Glutamatergic neuron (in vitro differentiated cells): ENCODE measurements around the gene ABCF2. TPM values are rescaled to one million over a fixed set of nuclear protein-coding genes. Genes with fewer than 3 reads are reported as not detected.

ENCODE experiments used
- DNase-seq: peaks from one replicate; pipeline ENCODE4 v3.0.0; 2022
- H3K27ac Mint-ChIP-seq: one replicate; pipeline ENCODE4 v1.8.0; 2020; ENCODE audit warnings: mild to moderate bottlenecking, mixed read lengths, inconsistent platforms; ENCODE audit not compliant: unreplicated experiment
- H3K27me3 Mint-ChIP-seq: one replicate; pipeline ENCODE4 v1.8.0; 2020; ENCODE audit warnings: mild to moderate bottlenecking, moderate library complexity, mixed read lengths, inconsistent platforms; ENCODE audit not compliant: unreplicated experiment
- H3K36me3 Mint-ChIP-seq: one replicate; pipeline ENCODE4 v1.8.0; 2020; ENCODE audit warnings: mild to moderate bottlenecking, mixed read lengths, inconsistent platforms; ENCODE audit not compliant: unreplicated experiment
- H3K4me1 Mint-ChIP-seq: one replicate; pipeline ENCODE4 v1.8.0; 2020; ENCODE audit warnings: mild to moderate bottlenecking, low read depth, mixed read lengths, inconsistent platforms; ENCODE audit not compliant: unreplicated experiment
- H3K4me3 Mint-ChIP-seq: one replicate; pipeline ENCODE4 v1.8.0; 2020; ENCODE audit warnings: mild to moderate bottlenecking, mixed read lengths, inconsistent platforms; ENCODE audit not compliant: unreplicated experiment
- H3K9me3 Mint-ChIP-seq: one replicate; pipeline ENCODE4 v1.8.0; 2020; ENCODE audit warnings: mild to moderate bottlenecking, moderate library complexity, mixed read lengths, inconsistent platforms; ENCODE audit not compliant: unreplicated experiment
- total RNA-seq: library from RNA; stranded (reverse); fragmentation: NEBNext Ultra II Directional; extraction: Animal tissue kit (Norgen Biotek cat#: 25700); gene quantifications from one replicate; pipeline ENCODE4 v1.2.1, GENCODE V29; 2021; ENCODE audit not compliant: unreplicated experiment
- TF ChIP-seq, protein P1 (sequence below): fragments of 200-600 bp; sonication (generic); IDR thresholded peaks from one replicate; pipeline ENCODE4 v1.5.0; 2021; ENCODE audit not compliant: partially characterized antibody, unreplicated experiment

ABCF2 gene
- total RNA-seq, 1 donor from 2014 or later = 39.1 TPM

DNA sequence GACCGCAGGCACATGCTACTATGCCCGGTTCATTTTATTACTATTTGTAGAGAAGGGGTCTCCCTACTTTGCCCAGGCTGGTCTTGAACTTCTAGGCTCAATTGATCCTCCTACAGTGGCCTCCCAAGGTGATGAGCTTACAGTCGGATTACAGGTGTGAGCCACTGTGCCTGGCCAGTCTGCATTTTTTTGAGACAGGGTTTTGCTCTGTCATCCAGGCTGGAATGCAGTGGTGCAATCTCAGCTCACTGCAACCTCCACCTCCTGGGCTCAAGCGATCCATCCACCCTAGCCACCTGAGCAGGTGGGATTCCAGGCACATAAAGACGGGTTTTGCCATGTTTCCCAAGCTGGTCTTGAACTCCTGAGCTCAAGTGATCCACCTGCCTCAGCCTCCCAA is 14.4 kb downstream of the ABCF2 start:
- no peaks in the 10 kb centered on the region for H3K36me3 Mint-ChIP-seq
- H3K4me1 Mint-ChIP-seq = peaks cover 9% of the 10 kb centered on the region
- peaks cover 5% of the 10 kb centered on the region for H3K27me3 Mint-ChIP-seq
- DNase-seq = no peak
- no peaks in the 10 kb centered on the region for H3K9me3 Mint-ChIP-seq
- TF ChIP-seq, protein P1, sequence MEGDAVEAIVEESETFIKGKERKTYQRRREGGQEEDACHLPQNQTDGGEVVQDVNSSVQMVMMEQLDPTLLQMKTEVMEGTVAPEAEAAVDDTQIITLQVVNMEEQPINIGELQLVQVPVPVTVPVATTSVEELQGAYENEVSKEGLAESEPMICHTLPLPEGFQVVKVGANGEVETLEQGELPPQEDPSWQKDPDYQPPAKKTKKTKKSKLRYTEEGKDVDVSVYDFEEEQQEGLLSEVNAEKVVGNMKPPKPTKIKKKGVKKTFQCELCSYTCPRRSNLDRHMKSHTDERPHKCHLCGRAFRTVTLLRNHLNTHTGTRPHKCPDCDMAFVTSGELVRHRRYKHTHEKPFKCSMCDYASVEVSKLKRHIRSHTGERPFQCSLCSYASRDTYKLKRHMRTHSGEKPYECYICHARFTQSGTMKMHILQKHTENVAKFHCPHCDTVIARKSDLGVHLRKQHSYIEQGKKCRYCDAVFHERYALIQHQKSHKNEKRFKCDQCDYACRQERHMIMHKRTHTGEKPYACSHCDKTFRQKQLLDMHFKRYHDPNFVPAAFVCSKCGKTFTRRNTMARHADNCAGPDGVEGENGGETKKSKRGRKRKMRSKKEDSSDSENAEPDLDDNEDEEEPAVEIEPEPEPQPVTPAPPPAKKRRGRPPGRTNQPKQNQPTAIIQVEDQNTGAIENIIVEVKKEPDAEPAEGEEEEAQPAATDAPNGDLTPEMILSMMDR = no peak
- no peak overlapping the region for H3K27ac Mint-ChIP-seq
- H3K4me3 Mint-ChIP-seq = no peak overlapping the region

DNA sequence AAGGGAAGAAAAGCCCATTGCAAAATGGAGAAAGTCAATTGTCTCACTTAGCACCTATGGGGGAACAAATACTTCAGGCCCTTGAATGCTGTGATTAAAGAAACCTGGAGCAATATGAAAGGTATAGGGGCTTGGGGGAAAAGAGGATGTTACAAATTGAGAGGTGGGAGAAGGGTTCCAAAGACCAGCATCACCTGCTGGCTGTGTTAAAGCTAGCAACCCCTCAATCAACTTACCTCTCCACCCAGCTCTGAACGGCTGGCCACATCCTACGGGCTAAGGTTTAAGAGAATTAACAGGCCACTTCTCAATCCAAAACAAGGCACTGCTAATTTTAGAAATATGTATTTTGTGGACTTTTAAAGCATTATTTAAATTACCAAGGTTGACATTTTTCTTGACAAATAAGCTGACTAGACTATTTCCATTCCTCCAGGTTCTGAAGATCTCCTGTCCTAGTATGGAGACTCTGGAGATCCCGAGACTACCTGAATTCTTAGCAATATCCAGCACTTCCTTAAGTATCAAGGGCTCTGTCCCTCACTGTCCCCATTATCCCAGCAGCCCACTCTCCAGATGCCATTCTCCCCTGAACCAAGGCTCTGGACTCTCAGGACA is 15.7 kb downstream of the ABCF2 start:
- Mint-ChIP-seq H3K36me3 (no peaks in the 10 kb centered on the region), H3K27ac (no peak overlapping the region), H3K27me3 (peaks cover 5% of the 10 kb centered on the region), H3K9me3 (no peaks in the 10 kb centered on the region), H3K4me3 (no peak overlapping the region), H3K4me1 (peaks cover 9% of the 10 kb centered on the region)
- TF ChIP-seq, protein P1 = no peak
- DNase-seq = no peak

DNA sequence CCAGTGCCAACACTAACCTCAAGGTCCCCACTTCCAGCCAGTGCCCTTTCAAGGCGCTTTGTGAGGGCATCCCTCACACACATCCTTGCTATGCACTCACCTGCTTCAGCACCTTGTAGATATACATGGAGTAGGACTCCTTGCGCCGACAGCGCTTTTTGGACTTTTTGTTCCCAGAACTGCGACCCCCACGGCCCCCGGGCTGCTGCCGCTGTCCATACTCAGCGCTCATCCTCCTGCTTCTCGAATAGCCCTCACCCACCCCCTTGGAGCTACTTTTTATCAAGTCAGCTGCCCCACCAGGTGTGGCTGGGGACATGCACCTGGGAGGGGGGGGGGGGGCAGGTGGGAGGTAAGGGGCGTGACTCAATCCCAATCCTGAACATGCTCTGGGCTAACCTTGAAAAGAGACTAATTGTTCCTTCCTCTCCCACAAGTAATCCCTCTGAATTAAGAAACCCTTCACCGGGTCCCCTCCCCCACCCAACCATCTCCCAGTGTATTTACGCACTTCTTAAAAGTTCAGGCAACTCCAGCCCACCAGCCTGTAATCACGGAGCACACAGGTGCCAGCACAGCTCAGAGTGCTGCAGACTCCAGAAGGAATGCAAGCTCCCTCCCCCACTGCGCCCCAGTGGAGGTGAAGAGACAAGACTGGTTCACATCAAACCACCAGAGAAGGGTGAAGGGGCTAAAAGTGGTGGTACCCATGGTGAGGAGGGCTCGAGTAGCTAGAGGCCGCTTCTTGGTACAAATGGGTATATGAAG is 16.7 kb downstream of the ABCF2 start, which contains the start of gene H2BK1:
H2BK1 (minus strand) TSS at position 402 of the 768 bp plus-strand sequence; CDS start at position 232, 170 bp downstream.
- Mint-ChIP-seq H3K4me1 (peaks cover 9% of the 10 kb centered on the region), H3K27me3 (peaks cover 5% of the 10 kb centered on the region), H3K4me3 (no peak within 1 kb of the TSS), H3K9me3 (no peaks in the 10 kb centered on the region), H3K36me3 (no peaks in the 10 kb centered on the region), H3K27ac (no peak within 1 kb of the TSS)
- TF ChIP-seq, protein P1 = no peak
- no peak for DNase-seq

DNA sequence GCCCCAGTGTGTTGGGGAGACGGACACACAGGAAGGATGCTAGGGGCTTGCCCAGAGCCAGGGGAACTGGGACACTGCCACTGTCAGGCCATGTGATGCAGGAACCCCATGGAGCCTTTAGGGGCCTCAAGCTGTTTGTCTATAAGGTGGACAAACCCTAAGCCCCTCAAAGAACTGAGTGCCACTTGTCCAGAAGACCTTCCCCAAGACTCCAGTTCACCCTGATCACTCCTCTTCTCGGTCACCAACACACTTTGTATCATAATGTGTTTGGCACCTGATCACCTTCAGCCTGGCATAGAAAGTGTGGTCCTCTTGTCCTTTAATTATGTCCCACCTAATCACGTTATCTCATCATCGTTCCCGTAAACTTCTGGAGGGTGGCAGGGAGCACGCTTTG is 17.4 kb downstream of the ABCF2 start:
- peaks cover 5% of the 10 kb centered on the region for H3K27me3 Mint-ChIP-seq
- TF ChIP-seq, protein P1 = no peak
- H3K9me3 Mint-ChIP-seq = no peaks in the 10 kb centered on the region
- DNase-seq = no peak
- H3K36me3 Mint-ChIP-seq = no peaks in the 10 kb centered on the region
- H3K27ac Mint-ChIP-seq = no peak overlapping the region
- H3K4me1 Mint-ChIP-seq = peaks cover 9% of the 10 kb centered on the region
- H3K4me3 Mint-ChIP-seq = no peak overlapping the region
